ENCODE results near the gene OBP2A.

The OBP2A gene

GRCh38 chr9:135589596-135590485, 43.9 kb downstream of the OBP2A start:
- TF ChIP-seq, protein P1, sequence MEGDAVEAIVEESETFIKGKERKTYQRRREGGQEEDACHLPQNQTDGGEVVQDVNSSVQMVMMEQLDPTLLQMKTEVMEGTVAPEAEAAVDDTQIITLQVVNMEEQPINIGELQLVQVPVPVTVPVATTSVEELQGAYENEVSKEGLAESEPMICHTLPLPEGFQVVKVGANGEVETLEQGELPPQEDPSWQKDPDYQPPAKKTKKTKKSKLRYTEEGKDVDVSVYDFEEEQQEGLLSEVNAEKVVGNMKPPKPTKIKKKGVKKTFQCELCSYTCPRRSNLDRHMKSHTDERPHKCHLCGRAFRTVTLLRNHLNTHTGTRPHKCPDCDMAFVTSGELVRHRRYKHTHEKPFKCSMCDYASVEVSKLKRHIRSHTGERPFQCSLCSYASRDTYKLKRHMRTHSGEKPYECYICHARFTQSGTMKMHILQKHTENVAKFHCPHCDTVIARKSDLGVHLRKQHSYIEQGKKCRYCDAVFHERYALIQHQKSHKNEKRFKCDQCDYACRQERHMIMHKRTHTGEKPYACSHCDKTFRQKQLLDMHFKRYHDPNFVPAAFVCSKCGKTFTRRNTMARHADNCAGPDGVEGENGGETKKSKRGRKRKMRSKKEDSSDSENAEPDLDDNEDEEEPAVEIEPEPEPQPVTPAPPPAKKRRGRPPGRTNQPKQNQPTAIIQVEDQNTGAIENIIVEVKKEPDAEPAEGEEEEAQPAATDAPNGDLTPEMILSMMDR (IDR thresholded peaks at IDR 0.05; ENCODE audit: insufficient read depth, missing control alignments) = no peak
- no peak for DNase-seq (ENCODE audit: insufficient read length, low spot score)
- FAIRE-seq = no peak

DNA sequence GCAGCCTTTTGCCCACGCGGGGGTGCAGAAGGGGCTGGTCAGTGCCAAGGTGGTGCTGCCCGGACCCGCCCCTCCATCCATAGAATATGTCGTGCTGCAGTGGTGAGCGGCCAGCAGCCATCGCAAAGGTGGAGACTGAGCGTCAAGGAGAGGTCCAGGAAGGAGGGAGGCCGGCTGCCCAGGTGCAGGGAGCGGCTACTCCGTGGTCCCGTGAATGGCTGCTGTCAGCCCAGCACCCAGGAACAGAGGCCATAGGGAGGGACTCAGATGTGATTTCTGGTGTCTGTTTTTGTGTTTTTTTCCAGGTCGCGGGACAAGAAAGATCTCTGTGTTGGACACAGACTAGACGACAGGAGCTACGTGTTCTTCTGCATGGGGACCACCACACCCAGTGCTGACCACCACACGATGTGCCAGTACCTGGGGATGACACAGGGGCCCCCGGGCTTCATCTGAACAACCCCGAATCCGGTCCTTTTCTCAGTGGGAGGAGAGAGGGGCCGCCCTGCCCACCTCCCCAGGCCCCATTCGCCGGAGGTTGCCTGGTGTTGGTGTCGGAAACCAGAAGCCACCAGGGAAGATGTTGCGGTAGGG, 44.7 kb downstream of the OBP2A start:
- no peak for FAIRE-seq

GRCh38 chr9:135591506-135592330, 45.8 kb downstream of the OBP2A start:
- no peak for DNase-seq (ENCODE audit: insufficient read length, low spot score)
- TF ChIP-seq, protein P1 (IDR thresholded peaks at IDR 0.05; ENCODE audit: insufficient read depth, missing control alignments) = no peak
- FAIRE-seq = no peak

More for the DNA sequence above, 44.7 kb downstream of the OBP2A start:
- TF ChIP-seq, protein P1 (IDR thresholded peaks at IDR 0.05; ENCODE audit: insufficient read depth, missing control alignments) = no peak
- DNase-seq (ENCODE audit: insufficient read length, low spot score) = no peak

GRCh38 chr9:135592331-135592590, 46.3 kb downstream of the OBP2A start:
- FAIRE-seq = no peak
- DNase-seq (ENCODE audit: insufficient read length, low spot score) = no peak
- TF ChIP-seq, protein P1 (IDR thresholded peaks at IDR 0.05; ENCODE audit: insufficient read depth, missing control alignments) = no peak

GRCh38 chr9:135592625-135593024, 46.7 kb downstream of the OBP2A start:
- no peak for FAIRE-seq
- TF ChIP-seq, protein P1 (IDR thresholded peaks at IDR 0.05; ENCODE audit: insufficient read depth, missing control alignments) = no peak

DNA sequence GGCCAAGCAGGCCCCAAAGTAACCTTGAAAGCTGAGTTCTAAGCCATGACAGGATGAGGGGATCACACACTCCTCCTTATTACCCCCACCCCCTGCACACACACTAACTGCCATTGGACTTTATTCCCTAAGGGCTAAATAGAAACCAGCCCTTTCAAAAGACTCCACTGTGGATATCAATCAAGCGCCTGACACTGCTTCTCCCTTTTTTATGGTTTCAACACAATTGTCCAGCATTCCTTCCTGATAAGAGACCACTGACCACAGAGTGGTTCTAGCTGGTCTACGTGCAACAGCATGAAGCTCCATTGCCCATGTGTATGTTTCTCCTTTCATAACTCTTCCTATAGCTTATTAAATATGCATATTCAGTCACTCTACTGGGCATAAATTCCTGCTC, 50.3 kb downstream of the OBP2A start:
- TF ChIP-seq, protein P1 (IDR thresholded peaks at IDR 0.05; ENCODE audit: insufficient read depth, missing control alignments) = no peak
- no peak for DNase-seq (ENCODE audit: insufficient read length, low spot score)
- FAIRE-seq = no peak

More at GRCh38 chr9:135592625-135593024, 46.7 kb downstream of the OBP2A start:
- no peak for DNase-seq (ENCODE audit: insufficient read length, low spot score)
